H1 (cell line): ENCODE results near the gene PLA2R1. TPM values are rescaled to one million over a fixed set of nuclear protein-coding genes. Genes with fewer than 3 reads are reported as not detected.

ENCODE experiments used
- BACH1 ChIP-seq: IDR thresholded peaks from 2 replicates; pipeline ENCODE4 v1.6.1; 2012; ENCODE audit warnings: low read length, improper control_type of control experiment
- CBX5 ChIP-seq: fragments of 300-800, 300-1000 bp; sonication (generic); IDR thresholded peaks from 2 replicates; pipeline ENCODE4 v1.7.1; 2016; ENCODE audit warnings: antibody characterized with exemption, low read length, low read depth
- CHD7 ChIP-seq: fragments of 300-600 bp; sonication (generic); IDR thresholded peaks from 2 replicates; pipeline ENCODE4 v1.7.1; 2012; ENCODE audit warnings: low read length, moderate library complexity, mild to moderate bottlenecking, inconsistent platforms; ENCODE audit not compliant: insufficient replicate concordance
- CREB1 ChIP-seq: IDR thresholded peaks from 2 replicates; pipeline ENCODE4 v1.6.1; 2012; ENCODE audit warnings: inconsistent platforms
- E2F6 ChIP-seq: IDR thresholded peaks from 2 replicates; pipeline ENCODE4 v1.6.1; 2012; ENCODE audit warnings: inconsistent platforms
- EP300 ChIP-seq, 2 experiments: IDR thresholded peaks; 1 replicate in 1 of 2; 2 replicates in 1 of 2; pipeline ENCODE4 v1.6.1; 2011 to 2012; ENCODE audit warnings: low read depth in 2 of 2, low read length in 2 of 2, mild to moderate bottlenecking in 2 of 2, borderline replicate concordance in 1 of 2, inconsistent platforms in 1 of 2, moderate library complexity in 1 of 2
- JUND ChIP-seq: IDR thresholded peaks from 2 replicates; pipeline ENCODE4 v1.6.1; 2011; ENCODE audit warnings: mild to moderate bottlenecking, improper control_type of control experiment, low read length
- POLR2AphosphoS5 ChIP-seq: IDR thresholded peaks from 2 replicates; pipeline ENCODE4 v1.6.1; 2011; ENCODE audit warnings: low read depth, low read length
- SIX5 ChIP-seq: IDR thresholded peaks from 2 replicates; pipeline ENCODE4 v1.6.1; 2011; ENCODE audit warnings: mild to moderate bottlenecking, low read depth, low read length
- polyA plus RNA-seq, 7 experiments: library from polyadenylated mRNA; depleted of rRNA in 3 of 7; stranded (reverse) in 5 of 7; unstranded in 2 of 7; fragments of >200 nt in 5 of 7; fragments of 200-250 nt in 2 of 7; gene quantifications; 1 replicate in 5 of 7; 2 replicates in 1 of 7; 4 replicates in 1 of 7; pipeline versions ENCODE4 v1.2.1 to v1.2.3, GENCODE V29; 2011 to 2013; ENCODE audit warnings: missing spikeins in 2 of 7, mixed read lengths in 2 of 7
- total RNA-seq: library from RNA; stranded (reverse); fragmentation: NEBNext Ultra II Directional; extraction: Animal tissue kit (Norgen Biotek cat#: 25700); gene quantifications from 2 replicates; pipeline ENCODE4 v1.2.1, GENCODE V29; 2021

The PLA2R1 gene
- total and polyA plus RNA-seq, 2 of the 8 experiments (the other 6 are each of a cell fraction or from before 2014, with no cell fraction given): 0.65 to 1.5 TPM

- TF ChIP-seq EP300 (IDR thresholded peaks at IDR 0.05; ENCODE audit: borderline replicate concordance in 1 of 2, low read depth in 2 of 2, low read length in 2 of 2) (no peak), CHD7 (no peak), POLR2AphosphoS5 (no peak), CBX5 (no peak), JUND (no peak), BACH1 (no peak), SIX5 (no peak), CREB1 (no peak), E2F6 (no peak)
Observed at GRCh38 chr2:159897720-159898119, 164.7 kb downstream of the PLA2R1 start (continued).
